Measurements from ENCODE around the gene TMEM187. TPM values are rescaled to one million over a fixed set of nuclear protein-coding genes. Genes with fewer than 3 reads are reported as not detected.

TMEM187 gene, protein sequence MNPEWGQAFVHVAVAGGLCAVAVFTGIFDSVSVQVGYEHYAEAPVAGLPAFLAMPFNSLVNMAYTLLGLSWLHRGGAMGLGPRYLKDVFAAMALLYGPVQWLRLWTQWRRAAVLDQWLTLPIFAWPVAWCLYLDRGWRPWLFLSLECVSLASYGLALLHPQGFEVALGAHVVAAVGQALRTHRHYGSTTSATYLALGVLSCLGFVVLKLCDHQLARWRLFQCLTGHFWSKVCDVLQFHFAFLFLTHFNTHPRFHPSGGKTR
- total RNA-seq (2014; rRNA removed; shearing (Covaris generic)) = 0.97 and 1.7 TPM in 2 replicates

DNA sequence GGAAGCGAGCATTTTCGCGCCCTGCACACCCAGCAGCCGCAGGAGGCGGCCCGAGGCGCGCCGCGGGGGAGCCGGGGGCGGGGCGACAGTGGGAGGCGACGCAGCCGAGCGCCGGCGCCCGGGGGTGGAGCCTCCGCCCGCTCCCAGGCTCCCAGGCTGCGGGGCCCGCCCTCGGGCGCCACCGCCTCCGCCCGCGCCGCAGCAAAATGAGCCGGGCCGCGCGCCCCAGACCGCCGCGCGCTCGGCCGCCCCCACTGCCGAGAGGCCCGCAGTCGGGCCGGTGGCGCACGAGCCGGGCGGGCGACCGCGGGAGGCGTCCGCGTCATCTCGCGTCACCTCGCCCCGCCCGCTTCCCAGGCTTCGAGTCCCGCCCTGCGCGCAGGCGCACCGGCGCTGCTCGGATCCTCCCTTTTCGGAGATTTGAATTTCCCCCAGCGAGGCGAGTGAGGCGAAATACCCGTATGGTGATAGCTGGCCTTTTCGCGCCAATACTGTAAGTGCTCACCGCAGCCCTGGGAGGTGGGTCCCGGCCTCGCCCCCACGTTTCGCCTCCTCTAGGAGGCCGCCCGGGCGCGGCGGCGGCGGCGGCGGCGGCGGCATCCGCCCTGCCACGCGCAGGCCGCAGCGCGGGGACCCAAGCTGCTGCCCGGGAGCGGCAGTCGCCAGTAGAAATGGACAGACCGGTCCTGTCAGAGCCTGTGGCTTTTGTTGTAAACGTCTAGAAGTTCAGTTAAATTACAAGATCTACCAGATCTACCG is at the start of gene TMEM187:
TMEM187 (plus strand) TSS at position 387 of the 759 bp plus-strand sequence. CDS start 9,309 bp downstream, outside the sequence.
- H3K4me3 ChIP-seq = peak within 1 kb of the TSS; percentile 97
- peak within 1 kb of the TSS; percentile 100 for H3K27ac ChIP-seq
- H3K4me1 ChIP-seq = peaks cover 5% of the 10 kb centered on the region
- DNase-seq = peak; percentile 91 to 92
- H3K9me3 ChIP-seq (replicated peaks) = no peaks in the 10 kb centered on the region
- peaks cover 8% of the 10 kb centered on the region; the same call in 1 of the 2 replicates for H3K36me3 ChIP-seq
- no peaks in the 10 kb centered on the region for H3K27me3 ChIP-seq

DNA sequence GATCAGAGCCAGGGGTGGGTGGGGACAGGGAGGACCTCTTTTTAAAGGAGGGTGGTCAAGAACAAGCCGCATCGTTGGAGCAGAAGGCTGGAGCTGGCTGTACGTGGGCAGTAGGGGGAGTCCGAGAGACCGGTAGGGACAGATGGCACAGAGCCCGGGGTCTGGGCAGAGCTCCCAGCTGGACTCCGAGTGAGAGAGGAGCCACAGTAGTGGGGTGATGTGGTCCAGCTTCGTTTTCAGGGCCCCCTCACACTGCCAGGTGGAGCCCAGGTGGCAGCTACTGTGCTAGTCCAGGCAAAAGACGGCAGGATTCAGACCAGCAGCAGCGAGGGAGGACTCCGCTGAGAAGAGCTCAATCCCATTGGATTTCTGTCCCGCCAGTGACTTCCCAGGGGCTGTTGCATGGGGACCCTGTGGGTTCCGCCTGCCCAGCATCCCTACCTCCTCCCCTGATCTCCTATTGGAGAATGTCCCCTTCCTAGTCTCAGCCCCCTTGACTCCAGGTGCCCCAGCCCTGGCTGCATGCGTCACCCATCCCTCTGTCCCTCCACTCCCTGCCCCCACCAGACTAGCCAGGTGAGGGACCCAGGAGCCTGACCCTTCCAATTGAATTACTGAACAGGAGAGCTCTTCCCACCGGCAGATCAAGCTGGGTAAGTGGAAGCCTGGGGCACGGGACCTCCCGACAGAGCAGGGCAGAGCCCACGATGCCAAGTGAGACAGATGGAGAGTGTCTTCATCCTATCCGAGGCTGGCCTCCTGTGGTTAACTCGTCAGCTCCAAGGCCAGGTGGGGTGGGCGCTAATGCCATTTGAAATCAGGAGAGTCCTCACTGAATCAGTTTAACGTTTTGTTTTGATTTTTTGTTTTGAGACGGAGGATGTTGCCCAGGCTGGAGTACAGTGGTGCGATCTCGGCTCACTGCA is 49.4 kb upstream of the TMEM187 start:
- Histone ChIP-seq H3K27me3 (no peaks in the 10 kb centered on the region), H3K4me1 (peaks cover 6% of the 10 kb centered on the region), H3K4me3 (no peak overlapping the region), H3K9me3 (replicated peaks) (no peaks in the 10 kb centered on the region), H3K27ac (no peak overlapping the region), H3K36me3 (no peaks in the 10 kb centered on the region)
- peak; percentile 69 to 72 for DNase-seq

DNA sequence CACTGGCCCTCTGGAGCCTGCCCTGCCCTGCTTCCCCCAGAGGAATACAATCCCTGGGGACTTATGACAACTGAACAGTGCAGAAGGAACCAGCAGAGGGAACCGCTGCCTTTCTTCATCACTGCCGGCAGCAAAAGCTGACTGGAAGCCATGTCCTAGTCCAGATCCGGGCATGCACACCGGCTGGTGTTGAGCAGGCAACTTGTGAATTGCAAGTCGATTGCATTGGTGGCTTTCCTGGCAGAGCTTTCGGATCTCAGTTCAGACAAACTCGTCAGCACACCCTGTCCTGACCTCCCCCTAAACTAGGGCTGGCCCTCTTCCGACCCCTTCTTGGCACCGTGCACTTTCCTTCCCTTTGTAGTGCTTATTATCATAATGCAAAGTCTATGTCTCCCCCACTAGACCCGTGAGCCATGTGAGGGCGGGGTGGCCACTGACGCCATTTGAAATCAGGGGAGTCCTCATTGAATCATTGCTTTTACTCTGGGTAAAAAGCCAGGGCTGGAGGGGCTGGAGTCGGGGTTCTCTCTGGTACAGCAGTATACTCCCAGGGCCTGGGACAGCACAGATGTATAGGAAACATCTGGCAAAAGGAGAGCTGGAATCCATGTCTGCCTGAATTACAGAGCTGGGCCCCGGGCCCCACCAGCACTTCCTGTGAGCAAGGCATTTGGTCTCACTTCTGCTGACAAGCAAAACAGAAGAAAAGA is 48.2 kb upstream of the TMEM187 start:
- no peaks in the 10 kb centered on the region for H3K36me3 ChIP-seq
- no peak overlapping the region for H3K27ac ChIP-seq
- peaks cover 6% of the 10 kb centered on the region for H3K4me1 ChIP-seq
- DNase-seq = peak; percentile 32 to 52
- no peaks in the 10 kb centered on the region for H3K27me3 ChIP-seq
- H3K9me3 ChIP-seq (replicated peaks) = no peaks in the 10 kb centered on the region
- no peak overlapping the region for H3K4me3 ChIP-seq

DNA sequence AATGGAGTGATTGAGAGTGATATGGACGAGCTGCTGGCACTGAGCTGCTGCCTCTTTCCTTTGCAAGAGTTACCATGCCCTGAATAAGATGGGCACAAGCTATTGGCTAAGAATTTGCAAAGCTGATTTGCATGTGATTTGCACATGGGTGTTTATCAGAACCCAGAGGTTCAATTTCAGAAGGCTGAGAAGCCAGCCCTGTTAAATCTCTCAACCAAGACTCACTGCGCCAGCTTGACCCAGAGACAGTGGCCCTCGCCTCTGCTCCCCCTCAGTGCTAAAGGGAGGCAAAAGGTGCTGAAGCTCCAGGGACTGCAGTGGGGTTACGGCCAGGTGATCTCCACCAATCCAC is 47.2 kb upstream of the TMEM187 start:
- no peak overlapping the region for H3K27ac ChIP-seq
- H3K27me3 ChIP-seq = no peaks in the 10 kb centered on the region
- no peak overlapping the region for H3K4me3 ChIP-seq
- DNase-seq = no peak
- peaks cover 6% of the 10 kb centered on the region for H3K4me1 ChIP-seq
- H3K9me3 ChIP-seq (replicated peaks) = no peaks in the 10 kb centered on the region
- no peaks in the 10 kb centered on the region for H3K36me3 ChIP-seq

DNA sequence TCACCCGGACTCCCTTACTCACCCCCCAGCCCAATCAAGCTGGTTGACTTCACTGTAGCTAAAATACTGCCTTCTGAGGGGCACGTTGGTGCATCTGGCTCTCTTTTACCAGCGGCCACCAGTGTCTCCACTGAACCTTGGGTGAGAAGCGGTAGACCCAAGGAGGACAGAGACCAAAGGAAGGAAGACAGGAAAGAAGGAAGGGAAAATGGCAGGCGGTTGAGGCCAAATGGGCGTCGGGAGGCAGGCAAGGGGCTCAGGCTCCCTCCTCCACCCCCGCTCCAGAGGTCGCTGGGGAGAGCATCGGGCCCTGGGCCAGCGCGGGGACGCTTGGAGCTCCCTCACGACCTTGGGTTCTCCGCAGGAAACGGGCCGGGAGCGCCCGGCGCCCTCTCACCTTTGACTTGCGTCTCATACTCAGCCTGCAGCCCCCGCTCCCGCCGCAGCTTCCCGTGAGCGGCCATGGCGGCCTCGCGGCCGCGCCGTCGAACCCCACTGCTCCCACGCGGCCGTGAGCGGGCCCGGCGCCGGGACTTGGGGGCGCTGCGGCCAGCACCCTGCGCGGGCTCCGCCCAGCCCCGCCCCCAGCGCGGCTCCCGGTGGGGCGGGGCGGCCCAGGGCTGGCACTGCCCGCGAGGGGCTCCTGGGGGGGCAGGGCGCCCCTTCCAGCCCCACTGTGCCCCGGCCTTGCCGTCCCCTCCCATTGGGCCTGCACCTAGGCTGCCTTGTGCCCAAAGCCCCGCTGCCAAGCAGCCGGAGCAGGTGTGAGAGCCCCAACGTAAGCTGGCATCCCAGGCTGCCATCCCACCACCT is 46.6 kb upstream of the TMEM187 start, which contains the start of gene ARHGAP4:
ARHGAP4 (minus strand) TSS at position 526 of the 813 bp plus-strand sequence; CDS start at position 464, 62 bp downstream.
- Histone ChIP-seq H3K4me3 (peak within 1 kb of the TSS; percentile 78), H3K27ac (peak within 1 kb of the TSS; percentile 93)

DNA sequence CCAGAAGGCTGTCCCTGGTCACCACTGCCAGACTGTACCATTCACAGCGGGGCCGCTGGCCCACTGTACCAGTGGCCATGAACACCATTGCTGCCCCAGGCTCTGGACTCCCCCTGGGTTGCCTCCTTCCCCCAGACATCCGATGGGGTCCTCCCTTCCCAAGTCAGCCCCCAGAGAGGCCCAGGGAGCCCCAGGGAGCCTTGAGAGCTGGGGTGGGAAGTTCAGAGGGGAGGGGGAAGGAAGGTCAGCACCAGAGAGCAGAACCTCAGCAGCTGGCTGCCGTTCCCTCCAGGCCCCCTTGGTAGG is 46.0 kb upstream of the TMEM187 start:
- Histone ChIP-seq H3K27ac (peak overlapping the region; percentile 93), H3K4me3 (peak overlapping the region; percentile 78)

More for the DNA sequence above, 46.6 kb upstream of the TMEM187 start, which contains the start of gene ARHGAP4:
- peaks cover 6% of the 10 kb centered on the region for H3K4me1 ChIP-seq
- no peaks in the 10 kb centered on the region for H3K27me3 ChIP-seq
- no peaks in the 10 kb centered on the region for H3K9me3 ChIP-seq (replicated peaks)
- no peak for DNase-seq
- no peaks in the 10 kb centered on the region for H3K36me3 ChIP-seq

DNA sequence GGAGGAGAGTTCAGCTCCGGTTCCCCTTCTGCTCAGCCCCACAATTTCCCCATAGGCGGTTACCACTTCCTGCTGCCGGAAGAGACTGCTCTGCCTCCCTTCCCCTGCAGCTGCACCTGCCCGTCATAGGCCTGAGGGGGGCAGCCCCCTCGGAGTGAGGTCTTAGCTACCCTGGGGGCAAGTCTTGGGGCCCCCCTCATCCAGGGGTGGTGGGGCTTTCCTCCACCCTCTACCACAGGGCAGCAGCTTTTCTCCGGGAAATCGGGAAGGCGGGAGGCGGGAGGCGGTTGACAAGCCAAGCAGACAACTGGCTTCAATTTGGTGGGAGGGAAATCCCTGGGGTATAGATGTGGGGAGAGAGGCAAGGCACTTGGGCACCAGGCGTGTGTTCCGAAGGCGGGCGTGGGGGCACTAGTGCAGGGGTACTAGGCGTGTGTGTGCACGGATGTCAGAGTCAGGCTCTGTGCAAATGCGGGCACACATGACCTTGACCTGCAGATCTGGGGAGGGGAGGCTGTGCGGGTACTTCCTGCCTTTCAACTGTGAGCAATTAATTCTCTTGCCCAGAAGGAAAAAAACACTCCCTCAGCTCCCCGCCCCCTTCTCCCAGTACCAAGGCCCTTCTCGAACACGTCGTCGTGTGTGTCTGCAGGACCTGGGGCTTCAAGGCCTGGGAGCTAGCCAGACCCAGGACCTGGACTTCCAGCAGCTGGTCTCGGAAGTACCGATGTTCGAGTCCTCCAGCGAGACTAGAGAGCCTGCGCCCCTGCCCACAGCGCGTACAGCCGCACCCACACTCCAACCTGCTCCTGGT is 45.5 kb upstream of the TMEM187 start:
- H3K4me3 ChIP-seq = peak overlapping the region; percentile 78
- no peaks in the 10 kb centered on the region for H3K27me3 ChIP-seq
- DNase-seq = peak; percentile 88 to 91
- peak overlapping the region; percentile 93 for H3K27ac ChIP-seq
- no peaks in the 10 kb centered on the region for H3K9me3 ChIP-seq (replicated peaks)
- H3K4me1 ChIP-seq = peaks cover 6% of the 10 kb centered on the region
- no peaks in the 10 kb centered on the region for H3K36me3 ChIP-seq

More for the DNA sequence above, 46.0 kb upstream of the TMEM187 start:
- no peaks in the 10 kb centered on the region for H3K36me3 ChIP-seq
- no peaks in the 10 kb centered on the region for H3K9me3 ChIP-seq (replicated peaks)
- H3K4me1 ChIP-seq = peaks cover 6% of the 10 kb centered on the region
- H3K27me3 ChIP-seq = no peaks in the 10 kb centered on the region
- DNase-seq = no peak

DNA sequence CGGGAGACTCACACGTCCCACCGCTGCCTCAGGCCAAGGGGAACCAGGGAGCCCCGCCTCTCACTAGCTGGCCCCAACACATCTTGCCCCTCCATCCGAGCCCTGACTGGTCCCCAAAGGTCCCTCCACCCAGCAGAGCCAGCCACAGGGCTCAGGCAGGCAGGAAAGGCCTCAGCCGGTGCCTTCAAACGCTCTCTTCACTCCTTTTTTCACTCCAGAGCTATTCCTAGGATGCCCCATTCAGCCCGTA is 45.0 kb upstream of the TMEM187 start:
- no peak for DNase-seq
- H3K27me3 ChIP-seq = no peaks in the 10 kb centered on the region
- peaks cover 3% of the 10 kb centered on the region for H3K4me1 ChIP-seq
- H3K27ac ChIP-seq = peak overlapping the region; percentile 93
- H3K9me3 ChIP-seq (replicated peaks) = no peaks in the 10 kb centered on the region
- peak overlapping the region; percentile 78 for H3K4me3 ChIP-seq
- H3K36me3 ChIP-seq = no peaks in the 10 kb centered on the region

DNA sequence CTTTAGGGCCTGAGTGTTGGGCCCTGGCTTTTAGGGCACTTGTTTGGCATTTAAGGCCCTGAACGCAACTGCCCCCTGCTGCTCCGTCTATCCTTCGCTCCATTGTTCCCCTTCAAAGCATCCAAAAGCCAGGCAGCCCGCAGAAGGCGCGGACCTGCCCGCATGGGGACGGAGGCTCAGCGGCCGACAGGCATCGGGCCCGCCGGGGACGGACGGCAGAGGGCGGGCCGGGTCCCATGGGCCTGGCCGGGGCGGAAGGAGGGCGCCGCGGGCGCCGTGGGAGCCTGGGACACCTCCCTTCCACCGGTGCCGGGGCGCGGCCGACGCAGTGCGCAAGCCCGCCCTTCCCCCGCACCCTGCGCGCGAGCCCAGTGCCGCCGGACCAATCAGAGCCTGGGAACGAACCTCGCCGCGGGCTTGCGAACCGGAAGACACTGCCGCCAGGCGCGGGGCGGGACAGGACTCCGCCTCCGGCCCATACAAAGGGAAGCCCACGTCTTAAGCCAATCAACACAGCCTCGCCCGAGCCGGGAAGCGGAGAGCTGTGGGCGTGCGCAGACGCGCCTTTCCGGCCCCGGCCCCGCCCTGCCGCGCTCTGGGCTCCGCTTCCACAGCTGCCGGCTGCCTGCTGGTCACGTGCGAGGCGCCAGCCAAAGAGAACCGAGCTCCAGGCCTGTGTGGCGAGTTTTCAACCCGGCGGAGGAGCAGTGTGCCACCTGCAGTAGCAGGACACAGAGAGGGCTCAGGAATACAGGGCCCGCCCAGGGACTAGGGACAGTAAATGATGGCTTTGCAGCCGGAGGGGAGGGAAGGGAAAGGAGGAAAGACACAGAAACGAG is 44.4 kb upstream of the TMEM187 start:
- H3K36me3 ChIP-seq = no peaks in the 10 kb centered on the region
- H3K27ac ChIP-seq = peak overlapping the region; percentile 93
- peaks cover 3% of the 10 kb centered on the region; the same call in 1 of the 2 replicates for H3K4me1 ChIP-seq
- H3K27me3 ChIP-seq = no peaks in the 10 kb centered on the region
- peak overlapping the region; percentile 78 for H3K4me3 ChIP-seq
- peak; percentile 94 to 96 for DNase-seq
- no peaks in the 10 kb centered on the region for H3K9me3 ChIP-seq (replicated peaks)

DNA sequence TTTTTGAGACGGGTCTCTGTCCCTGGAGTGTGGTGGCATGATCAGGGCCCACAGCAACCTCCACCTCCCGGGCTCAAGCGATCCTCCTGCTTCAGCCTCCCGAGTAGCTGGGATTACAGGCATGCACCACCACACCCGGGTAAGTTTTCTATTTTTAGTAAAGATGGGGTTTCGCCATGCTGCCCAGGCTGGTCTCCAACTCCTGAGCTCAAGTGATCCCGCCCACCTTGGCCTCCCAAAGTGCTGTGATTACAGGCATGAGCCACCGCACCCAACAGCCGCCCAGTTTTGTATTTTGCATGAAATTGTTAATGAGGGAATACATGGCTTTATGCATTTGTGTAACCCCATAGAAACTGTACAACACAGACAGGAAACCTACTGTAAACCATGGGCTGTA is 43.7 kb upstream of the TMEM187 start:
- DNase-seq = no peak
- H3K4me1 ChIP-seq = peaks cover 3% of the 10 kb centered on the region; the same call in 1 of the 2 replicates
- no peaks in the 10 kb centered on the region for H3K27me3 ChIP-seq
- H3K36me3 ChIP-seq = no peaks in the 10 kb centered on the region
- H3K27ac ChIP-seq = no peak overlapping the region
- H3K4me3 ChIP-seq = no peak overlapping the region
- no peaks in the 10 kb centered on the region for H3K9me3 ChIP-seq (replicated peaks)

DNA sequence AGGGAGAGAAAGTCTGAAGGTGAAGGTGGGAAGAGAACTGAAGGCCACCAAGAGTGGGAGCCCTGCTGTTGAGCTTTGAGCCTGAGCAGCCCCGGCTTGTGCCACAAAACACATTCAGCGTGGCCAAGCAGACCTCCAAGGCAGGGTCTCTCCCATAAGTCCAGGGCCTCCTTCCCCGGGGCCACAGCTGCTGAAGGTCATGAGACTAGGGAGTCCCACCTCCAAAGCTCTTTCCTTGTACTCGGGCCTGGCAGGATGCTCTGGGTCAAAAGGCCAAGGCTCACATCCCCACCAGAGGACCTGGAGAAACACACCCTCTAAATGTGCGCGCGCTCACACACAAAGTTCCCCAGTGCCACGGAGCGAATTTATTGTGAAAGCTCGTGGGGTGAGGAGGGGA is 43.0 kb upstream of the TMEM187 start:
- Histone ChIP-seq H3K36me3 (no peaks in the 10 kb centered on the region), H3K27ac (no peak overlapping the region), H3K27me3 (no peaks in the 10 kb centered on the region)

More for the DNA sequence above, 43.0 kb upstream of the TMEM187 start:
- DNase-seq = no peak
- Histone ChIP-seq H3K4me3 (no peak overlapping the region), H3K9me3 (replicated peaks) (no peaks in the 10 kb centered on the region), H3K4me1 (peaks cover 3% of the 10 kb centered on the region; the same call in 1 of the 2 replicates)
